Suprapubic skin (tissue), 4 donors: Measurements from ENCODE around the gene PGBD5.

Experiments used
- EP300 ChIP-seq: sonication (generic); formaldehyde crosslinking; IDR thresholded peaks from one replicate; pipeline ENCODE4 v1.6.1; 2017; ENCODE audit warnings: antibody characterized with exemption
- POLR2AphosphoS5 ChIP-seq, 3 donors: sonication (generic); formaldehyde crosslinking; IDR thresholded peaks; one replicate each; pipeline ENCODE4 v1.6.1; 2017; ENCODE audit warnings: antibody characterized with exemption in 3 of 3
- TF ChIP-seq, protein P1 (sequence below), 2 donors: fragments of 200-600 bp in 1 of 2; fragments of 450-650 bp in 1 of 2; sonication (generic) in 1 of 2; IDR thresholded peaks; one replicate each; pipeline ENCODE4 v1.5.1; 2016 to 2019; ENCODE audit warnings: antibody characterized with exemption in 2 of 2, mild to moderate bottlenecking in 1 of 2, moderate library complexity in 1 of 2

DNA sequence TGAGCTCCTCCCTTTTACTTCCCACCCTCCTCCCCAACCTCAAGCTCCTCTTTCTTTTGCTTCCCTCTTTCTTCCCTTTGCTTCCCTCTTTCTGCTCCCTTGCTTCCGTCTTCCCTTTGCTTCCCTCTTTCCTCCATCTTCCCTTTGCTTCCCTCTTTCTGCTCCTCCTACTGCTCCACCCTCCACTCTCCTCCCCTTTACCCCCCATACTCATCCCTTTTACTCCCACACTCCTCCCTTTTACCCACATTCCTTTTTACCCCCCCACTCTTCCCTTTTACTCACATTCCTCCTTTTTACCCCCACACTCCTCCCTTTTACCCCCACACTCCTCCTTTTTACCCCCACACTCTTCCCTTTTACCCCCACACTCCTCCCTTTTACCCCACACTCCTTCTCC, 30.2 kb downstream of the PGBD5 start:
- TF ChIP-seq, protein P1, sequence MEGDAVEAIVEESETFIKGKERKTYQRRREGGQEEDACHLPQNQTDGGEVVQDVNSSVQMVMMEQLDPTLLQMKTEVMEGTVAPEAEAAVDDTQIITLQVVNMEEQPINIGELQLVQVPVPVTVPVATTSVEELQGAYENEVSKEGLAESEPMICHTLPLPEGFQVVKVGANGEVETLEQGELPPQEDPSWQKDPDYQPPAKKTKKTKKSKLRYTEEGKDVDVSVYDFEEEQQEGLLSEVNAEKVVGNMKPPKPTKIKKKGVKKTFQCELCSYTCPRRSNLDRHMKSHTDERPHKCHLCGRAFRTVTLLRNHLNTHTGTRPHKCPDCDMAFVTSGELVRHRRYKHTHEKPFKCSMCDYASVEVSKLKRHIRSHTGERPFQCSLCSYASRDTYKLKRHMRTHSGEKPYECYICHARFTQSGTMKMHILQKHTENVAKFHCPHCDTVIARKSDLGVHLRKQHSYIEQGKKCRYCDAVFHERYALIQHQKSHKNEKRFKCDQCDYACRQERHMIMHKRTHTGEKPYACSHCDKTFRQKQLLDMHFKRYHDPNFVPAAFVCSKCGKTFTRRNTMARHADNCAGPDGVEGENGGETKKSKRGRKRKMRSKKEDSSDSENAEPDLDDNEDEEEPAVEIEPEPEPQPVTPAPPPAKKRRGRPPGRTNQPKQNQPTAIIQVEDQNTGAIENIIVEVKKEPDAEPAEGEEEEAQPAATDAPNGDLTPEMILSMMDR (IDR thresholded peaks at IDR 0.05), result no peak
- TF ChIP-seq POLR2AphosphoS5 (IDR thresholded peaks at IDR 0.05) (no peak), EP300 (no peak)
